GM21390 (cell line): ENCODE measurements around the gene EGFR.

Source experiments
- ATAC-seq: cut with Tn5 transposase; IDR thresholded peaks from one replicate; pipeline ENCODE4 v1.9.1; 2021; ENCODE audit not compliant: unreplicated experiment

The EGFR gene

DNA sequence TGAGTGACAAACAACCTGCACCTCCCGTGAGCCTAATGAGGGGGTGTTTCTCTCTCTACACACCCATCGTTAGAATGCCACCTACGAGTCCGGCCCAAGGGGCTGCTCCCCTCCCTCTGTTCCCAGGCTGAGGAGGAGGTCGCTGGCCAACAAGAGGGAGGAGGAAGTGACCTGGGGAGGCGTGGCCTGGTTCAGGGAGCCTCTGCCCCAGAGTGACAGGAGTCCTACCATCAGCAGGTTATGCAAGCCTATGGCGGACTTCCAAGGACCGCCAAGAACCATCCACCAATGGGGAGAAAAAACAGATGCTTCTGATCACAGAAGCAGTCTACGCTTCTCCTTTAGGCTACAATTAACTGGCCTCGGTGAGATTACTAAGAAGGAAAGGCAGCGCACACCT lies 12.3 kb upstream of the EGFR start:
- no peak for ATAC-seq

DNA sequence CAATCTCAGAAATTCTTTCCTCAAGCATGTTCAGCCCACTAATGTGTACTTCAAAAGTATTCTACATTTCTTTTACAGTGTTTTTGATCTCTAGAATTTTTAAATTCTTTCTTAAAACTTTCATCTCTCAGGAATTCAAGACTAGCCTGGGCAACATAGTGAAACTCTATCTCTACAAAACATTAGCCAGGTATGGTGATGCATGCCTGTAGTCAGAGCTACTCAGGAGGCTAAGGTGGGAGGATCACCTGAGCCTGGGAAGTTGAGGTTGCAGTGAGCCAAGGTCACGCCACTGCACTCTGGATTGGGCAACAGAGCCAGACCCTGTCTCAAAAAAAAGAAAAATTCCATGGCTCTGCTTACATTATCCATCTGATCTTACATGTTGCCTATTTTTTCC lies 5.0 kb upstream of the EGFR start:
- no peak for ATAC-seq

DNA sequence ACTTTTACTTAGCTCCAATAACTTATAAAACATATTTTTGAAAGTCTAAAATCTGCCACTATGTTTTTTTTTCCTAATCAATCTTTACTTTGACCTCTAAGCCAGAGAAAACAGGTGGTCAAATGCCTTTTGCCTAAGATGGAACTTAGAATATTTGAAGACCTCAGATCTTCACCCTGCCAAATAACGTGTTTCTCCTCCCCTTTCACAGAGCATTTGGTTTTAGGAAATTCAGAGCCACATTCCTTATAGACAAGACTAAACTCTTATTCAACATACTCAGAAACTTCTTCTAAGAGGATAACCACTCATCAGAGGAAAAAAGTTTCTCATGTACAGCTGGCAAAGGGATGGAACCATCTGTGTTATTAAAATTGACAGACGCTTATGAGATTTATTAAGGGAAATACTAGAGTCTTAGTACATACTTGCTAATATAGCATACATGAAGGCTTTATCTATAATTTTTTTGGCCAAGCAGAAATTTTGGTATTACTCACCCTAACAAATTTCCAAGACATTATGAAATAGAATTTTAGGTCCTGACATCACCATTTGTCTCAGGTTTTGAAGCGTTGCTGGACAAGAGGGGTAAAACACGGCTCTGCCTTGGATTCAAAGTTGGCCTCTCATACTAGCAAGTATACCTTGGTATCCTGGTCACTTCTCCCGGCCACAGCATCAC lies 2.6 kb upstream of the EGFR start:
- no peak for ATAC-seq

- ATAC-seq = no peak
Observed at GRCh38 chr7:55016746-55017090, 2.1 kb upstream of the EGFR start.

GRCh38 chr7:55017841-55018240 lies 976 bp upstream of the EGFR start:
- ATAC-seq = no peak

DNA sequence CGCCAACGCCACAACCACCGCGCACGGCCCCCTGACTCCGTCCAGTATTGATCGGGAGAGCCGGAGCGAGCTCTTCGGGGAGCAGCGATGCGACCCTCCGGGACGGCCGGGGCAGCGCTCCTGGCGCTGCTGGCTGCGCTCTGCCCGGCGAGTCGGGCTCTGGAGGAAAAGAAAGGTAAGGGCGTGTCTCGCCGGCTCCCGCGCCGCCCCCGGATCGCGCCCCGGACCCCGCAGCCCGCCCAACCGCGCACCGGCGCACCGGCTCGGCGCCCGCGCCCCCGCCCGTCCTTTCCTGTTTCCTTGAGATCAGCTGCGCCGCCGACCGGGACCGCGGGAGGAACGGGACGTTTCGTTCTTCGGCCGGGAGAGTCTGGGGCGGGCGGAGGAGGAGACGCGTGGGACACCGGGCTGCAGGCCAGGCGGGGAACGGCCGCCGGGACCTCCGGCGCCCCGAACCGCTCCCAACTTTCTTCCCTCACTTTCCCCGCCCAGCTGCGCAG lies 424 bp downstream of the EGFR start:
- no peak for ATAC-seq

DNA sequence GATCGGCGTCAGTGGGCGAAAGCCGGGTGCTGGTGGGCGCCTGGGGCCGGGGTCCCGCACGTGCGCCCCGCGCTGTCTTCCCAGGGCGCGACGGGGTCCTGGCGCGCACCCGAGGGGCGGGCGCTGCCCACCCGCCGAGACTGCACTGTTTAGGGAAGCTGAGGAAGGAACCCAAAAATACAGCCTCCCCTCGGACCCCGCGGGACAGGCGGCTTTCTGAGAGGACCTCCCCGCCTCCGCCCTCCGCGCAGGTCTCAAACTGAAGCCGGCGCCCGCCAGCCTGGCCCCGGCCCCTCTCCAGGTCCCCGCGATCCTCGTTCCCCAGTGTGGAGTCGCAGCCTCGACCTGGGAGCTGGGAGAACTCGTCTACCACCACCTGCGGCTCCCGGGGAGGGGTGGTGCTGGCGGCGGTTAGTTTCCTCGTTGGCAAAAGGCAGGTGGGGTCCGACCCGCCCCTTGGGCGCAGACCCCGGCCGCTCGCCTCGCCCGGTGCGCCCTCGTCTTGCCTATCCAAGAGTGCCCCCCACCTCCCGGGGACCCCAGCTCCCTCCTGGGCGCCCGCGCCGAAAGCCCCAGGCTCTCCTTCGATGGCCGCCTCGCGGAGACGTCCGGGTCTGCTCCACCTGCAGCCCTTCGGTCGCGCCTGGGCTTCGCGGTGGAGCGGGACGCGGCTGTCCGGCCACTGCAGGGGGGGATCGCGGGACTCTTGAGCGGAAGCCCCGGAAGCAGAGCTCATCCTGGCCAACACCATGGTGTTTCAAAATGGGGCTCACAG lies 1.1 kb downstream of the EGFR start:
- ATAC-seq = no peak

DNA sequence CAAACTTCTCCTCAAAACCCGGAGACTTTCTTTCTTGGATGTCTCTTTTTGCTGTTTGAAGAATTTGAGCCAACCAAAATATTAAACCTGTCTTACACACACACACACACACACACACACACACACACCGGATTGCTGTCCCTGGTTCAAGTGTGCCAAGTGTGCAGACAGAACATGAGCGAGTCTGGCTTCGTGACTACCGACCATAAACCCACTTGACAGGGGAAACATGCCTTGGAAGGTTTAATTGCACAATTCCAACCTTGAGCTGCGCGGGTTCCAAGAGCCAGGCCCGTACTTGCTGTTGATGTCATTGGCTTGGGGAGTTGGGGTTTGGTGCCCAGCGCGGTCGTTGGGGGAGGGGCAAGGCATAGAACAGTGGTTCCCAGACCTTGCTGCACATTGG lies 1.7 kb downstream of the EGFR start:
- no peak for ATAC-seq

DNA sequence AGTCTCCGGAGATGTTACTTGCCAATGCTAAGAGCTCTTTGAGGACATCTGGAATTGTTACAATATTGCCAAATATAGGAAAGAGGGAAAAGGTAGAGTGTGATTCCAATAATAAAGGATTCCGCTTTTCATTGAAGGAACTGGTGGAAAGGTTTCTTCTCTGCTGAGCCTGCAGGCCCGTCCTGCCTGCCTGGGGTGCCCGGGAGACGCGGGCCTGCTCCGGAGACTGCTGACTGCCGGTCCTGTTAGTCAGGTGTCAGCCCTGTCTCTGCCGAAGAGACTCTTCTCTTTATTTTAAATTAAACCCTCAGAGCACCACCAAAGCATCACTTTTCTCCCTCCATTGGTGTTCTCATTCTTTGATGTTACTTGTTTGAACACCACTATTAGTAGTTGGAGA lies 2.2 kb downstream of the EGFR start:
- ATAC-seq = no peak

DNA sequence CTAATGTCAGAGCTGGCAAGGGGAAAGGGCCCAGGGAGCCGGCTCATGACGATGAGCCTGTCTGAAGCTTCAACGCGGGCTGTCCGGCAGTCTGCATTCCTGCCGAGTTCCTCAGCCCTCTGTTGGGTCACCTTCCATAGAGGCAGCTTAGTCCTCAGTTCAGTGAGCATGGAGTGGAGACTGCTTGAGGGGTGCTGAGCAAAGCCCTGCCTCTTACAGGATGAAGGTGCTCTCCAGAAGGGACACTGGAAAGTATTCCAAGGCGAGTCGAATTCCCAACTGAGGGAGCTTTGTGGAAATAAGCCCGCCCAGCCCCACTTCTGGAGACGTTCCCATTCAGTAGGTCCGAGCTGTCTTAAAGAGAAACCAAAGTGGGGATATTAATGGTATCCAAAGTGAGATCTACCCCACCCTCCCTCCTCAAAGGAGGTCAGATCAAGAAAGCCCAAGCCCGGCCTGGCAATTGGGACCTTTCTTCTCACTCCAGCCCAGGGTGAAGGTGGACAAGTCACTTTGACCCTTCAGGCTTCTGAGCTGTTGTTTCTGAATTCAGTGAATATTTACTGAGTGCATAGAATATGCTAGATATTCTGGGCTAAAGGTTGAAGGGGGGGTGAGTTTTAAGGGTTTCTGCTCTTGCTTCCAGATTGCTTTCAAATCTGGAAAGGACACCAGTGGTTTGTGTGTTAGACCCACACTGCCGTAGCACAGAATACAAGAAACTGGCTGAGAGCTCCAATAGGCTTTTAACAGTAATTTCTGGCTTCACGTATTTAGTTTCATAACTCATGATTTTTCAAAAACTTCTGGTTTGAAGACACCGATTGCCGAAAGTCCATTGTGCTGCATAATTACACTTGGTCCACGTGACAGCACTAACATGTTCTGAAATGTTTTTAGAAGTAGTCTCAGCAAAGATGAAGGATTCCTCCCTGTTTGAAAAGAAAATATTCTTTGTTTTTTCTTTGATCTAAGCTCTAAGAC lies 3.5 kb downstream of the EGFR start:
- no peak for ATAC-seq

DNA sequence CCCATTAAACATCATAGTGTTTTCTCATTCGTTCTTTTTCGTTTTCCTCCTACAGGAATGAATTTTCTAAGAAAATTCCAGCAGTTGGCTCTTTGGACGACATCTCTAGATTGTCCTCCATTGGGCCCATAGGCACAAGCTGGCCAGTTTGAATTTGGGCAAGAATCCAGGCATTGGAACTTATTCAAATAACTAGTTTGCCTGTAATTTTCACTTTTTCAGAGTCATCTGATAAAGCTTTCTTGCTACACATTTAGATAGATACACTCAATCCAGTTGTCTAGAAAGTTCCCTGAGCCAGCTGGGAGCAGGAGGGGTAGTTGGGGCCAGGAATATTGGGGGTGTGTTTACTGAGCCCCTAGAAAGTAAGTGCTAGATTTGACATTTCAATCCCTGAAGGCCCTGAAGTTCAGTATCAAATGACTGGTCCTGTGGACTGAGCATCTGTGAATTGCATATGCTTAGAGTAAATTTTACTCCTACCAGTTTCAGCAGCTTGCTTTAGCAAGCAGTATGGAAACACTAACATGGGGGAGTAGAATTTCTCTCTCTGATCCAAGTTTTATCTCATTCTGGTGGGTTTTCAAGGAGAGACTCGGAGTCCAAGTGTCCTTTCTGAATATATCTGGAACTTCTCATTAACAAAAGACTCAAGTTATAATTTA lies 5.2 kb downstream of the EGFR start:
- ATAC-seq = no peak

- ATAC-seq = no peak
Observed at GRCh38 chr7:55024776-55025175, 6.0 kb downstream of the EGFR start.

DNA sequence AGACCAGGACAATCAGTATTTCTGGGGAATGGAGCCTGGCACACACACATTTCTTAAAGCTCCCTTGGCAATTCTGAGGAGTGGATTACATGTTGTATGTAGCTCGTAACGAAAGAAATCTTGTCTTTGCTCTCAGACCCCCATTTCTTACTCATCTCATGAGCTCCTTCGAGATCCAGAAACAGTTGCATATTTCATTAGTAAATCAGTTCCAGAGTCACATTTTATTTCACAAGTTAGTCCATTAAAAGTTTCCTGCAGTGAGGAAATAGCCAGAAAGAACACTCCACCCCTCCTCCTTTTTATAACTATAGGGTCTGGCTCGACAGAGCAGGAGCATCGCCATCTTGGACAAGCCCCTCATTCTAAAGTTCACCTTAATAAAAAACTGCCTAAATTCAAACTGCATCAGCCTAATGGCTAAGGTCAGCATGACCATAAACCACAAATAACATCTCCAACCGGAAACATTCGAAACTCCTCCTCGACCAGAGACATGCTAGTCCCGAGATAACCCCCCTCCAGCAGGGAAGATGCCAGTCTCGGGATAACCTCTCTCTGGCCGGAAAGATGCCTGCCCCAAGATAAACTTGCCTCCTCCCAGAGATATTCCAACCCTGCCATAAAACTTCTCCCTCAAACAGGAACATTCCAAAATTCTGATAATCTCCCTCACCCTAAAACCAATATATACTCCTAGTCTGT lies 7.4 kb downstream of the EGFR start:
- no peak for ATAC-seq

DNA sequence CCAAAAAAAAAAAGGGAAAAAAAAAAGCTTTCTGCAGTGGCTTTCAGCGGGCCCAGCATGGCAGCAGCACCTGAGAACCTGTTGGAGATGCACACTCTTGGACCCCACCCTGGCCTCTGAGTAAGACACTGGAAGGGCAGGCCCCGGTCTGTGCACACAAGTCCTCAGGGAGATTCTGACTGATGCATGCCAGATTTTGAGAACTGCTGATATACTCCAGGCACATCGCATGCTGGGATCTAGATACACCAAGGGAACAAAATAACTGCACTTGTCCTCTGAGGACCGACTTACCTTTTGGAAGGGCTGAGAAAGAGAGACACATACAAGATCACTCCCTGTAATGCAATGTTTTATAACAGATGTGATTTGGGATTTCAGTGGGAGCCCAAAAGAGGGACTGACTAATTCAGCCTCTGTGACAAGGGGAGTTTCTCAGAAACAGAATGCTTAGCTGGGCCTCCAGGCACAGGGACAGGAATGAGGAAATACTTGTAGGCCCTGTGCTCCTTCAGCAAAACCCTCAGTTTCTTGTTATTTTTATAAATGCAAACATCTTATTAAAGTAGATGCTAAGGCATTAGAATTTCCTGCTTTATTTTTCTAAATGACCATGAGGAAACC lies 8.2 kb downstream of the EGFR start:
- no peak for ATAC-seq

DNA sequence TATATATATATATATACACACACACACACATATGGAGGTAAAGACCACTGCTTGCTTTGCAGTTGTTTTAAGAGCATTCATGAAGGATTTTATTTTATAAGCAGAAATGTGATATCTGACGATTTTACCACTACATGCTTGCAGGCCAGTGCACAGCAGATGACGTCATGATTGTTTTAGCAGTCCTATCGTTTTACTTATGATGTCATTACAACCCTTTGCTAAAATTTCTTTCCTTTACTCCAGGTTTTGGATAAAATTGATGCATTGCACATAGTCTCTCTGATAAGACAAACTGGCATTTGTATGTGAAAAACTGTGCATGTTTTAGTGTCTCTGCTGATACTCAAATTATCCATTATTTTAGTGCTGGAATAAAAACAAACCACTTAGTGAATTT lies 9.2 kb downstream of the EGFR start:
- no peak for ATAC-seq

- ATAC-seq = no peak
Observed at GRCh38 chr7:55030314-55030713, 11.5 kb downstream of the EGFR start.

GRCh38 chr7:55031075-55031474 lies 12.3 kb downstream of the EGFR start:
- ATAC-seq = no peak

- ATAC-seq = no peak
Observed at GRCh38 chr7:55032069-55032699, 13.4 kb downstream of the EGFR start.

DNA sequence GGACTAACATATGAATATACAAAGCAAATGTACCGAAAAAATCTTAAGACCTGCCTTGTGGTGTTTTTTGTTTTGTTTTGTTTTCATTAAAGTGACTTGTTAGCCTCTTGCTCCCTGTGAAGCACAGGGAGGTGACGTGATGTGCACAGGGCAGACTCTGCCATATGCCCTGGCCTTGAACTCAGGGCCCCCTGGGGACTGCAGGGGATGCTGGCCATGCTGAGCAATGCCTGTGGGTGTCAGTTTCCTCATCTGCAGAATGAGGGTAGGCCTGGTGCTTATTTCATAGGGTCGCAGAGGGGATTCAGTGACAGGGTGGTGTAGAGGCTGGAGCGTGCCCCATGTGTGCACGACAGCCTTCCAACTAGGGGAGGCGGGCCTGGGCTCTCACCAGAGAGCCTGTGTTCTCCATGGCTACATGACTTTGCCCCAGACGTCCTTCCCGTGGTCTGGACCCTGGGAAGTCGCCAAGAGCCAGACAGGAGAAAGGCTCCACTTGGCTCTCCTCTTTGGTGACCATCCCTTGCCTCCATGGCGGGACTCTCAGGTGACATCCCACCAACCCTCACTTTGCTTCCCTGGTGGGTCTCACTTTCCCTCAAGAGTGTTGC lies 14.5 kb downstream of the EGFR start:
- ATAC-seq = no peak
